GM21576 (cell line): ENCODE results near the gene PSMB8.
"Not testable (repeated sequence)": the region's sequence is repeated elsewhere in the genome, so short reads cannot be mapped to it uniquely, and the experiment has no call there.

ENCODE experiments used
- ATAC-seq: cut with Tn5 transposase; IDR thresholded peaks from one replicate; pipeline ENCODE4 v1.9.1; 2021; ENCODE audit warnings: mild to moderate bottlenecking, moderate library complexity; ENCODE audit not compliant: unreplicated experiment

The PSMB8 gene

DNA sequence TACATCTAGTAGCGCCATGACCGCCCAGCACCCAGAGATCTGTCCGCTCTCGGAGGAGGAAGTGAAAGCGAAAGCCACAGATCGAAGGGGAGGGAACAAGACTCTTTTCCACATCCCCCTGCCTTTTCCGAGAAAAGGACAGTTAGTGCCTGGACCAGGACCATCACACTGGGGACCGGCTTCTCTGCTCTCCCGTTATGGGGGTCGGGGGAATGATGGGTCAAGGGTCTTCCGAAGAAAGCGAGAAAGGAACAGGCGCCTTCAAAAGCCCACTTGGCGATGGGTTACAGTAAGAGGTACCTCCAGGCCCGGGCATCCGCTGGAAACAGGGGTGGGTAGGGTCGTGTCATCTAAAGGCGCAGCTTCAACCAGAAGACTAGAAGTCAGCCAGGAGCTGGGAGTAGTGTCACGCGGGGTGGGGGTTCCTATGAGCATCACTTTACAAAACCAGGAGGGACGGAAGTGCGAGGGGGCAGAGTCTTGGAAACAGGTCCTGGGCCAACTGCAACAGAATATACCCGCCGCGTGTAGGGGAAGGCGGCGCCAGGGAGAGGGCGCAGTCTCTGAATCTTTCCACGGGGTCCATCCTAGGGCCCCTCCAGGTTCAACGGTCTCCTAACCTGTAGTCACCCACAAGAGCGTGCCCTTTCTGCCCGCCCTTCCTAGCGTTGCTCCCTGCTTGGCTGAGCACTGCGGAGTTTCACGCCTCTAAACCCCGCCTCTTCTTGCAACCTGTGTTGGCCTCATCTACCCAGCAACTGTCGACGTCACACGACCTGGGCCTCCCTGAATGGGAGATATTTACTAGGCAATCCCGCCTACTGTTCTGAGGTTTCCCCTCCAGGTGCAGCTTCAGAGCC, at the start of gene PSMB8:
PSMB8 (minus strand) TSS at position 69 of the 860 bp plus-strand sequence; CDS start at position 18, 51 bp downstream.
- peak; percentile 64 for ATAC-seq

DNA sequence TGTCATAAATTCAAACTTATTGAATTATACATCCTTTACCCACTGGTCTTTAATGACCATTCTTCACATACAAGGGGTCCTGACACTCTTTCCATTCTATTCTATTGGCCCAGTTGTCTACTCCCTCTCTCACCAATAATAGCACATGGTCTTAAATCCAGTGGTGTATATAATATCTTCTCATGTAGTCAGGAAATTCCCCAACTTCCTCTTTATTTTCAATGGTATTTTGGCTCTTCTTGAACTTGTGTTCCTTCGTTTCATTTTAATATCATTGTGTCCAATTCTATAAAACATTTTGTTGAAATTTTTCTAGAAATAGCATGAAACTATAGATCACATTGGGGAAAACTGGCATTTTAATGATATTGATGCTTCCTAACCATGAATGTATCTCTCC, 47.0 kb upstream of the PSMB8 start:
- ATAC-seq: no peak

GRCh38 chr6:32889533-32889932, 45.7 kb upstream of the PSMB8 start:
- ATAC-seq: no peak

- no peak for ATAC-seq
Observed at GRCh38 chr6:32888576-32888975, 44.7 kb upstream of the PSMB8 start.

GRCh38 chr6:32887616-32888015, 43.8 kb upstream of the PSMB8 start:
- no peak for ATAC-seq

DNA sequence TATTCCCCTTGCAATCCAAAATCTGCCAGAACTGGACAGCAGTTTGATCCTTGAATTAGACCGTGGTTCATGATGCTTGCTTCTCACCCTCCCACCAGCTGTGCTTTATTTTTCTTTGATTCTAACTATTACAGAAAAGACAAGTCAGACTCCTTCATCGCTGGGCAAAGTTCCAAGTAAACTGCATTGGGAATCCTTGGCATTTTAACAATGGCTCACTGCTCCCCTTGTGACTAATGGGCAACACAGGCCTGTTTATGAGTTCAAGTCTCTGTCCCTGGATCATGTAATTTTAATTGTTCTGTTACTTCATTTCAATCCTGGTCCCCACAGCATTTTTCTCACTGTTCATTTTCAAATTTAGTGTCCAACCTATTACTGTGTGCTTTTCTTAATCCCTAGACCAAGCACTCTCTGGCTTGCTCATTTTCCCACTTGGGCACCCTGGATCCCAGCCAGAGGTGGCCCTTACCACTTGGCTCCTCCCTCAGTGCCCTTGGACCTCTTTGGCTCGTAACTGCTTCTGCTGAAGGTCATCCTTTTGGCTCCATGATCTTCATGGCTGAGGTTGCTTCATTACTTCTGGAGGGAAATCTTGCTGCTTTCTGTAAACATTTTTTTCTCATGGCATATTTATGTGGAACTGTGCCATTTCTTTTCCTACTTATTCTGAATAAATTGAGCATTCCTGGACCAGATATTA, 43.0 kb upstream of the PSMB8 start:
- ATAC-seq: no peak

DNA sequence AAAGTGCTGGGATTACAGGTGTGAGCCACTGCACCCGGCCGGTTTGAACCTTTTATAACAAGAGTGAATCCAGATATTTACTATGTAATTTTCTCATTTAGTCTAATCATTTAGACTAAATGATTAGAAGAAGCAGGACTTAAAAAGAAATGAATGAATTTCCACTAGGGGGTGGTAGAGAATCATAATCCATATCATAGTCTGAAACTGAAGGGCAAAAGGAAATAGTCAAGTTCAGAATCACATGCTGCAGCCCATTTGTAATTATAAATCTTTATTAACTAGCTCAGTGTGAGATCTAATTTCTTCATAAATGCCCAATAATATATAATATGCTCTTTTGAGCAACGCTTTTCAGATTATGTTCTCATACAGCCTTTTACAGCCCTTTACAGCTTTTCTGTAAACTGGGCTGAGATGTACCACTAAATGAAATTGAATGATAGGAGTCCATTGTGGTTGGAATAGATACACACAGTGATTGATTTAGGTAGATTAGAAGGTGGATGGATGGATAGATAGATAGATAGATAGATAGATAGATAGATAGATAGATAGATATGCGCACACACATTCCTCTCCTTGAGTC, 41.9 kb upstream of the PSMB8 start:
- ATAC-seq: no peak

DNA sequence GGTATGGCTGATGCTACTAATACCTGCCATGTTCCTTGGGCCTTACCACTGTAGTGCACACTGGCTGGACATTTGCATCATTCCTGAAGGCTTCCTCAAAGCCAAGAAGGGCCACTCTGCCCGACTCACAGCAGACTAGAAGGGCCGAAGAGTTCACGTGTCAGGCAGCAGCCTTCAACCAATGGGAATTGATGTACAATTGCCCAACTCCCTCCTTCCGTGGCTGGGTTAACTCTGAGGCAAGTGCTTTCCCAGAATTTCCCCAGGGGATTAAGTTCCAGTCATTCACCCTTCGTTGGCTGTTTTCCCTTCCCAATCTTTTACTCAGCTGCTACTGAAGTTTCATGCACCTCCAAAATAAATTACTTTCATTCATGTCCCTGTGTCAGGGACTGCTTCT, 39.9 kb upstream of the PSMB8 start:
- no peak for ATAC-seq

GRCh38 chr6:32882879-32883250, 39.0 kb upstream of the PSMB8 start:
- ATAC-seq: no peak

DNA sequence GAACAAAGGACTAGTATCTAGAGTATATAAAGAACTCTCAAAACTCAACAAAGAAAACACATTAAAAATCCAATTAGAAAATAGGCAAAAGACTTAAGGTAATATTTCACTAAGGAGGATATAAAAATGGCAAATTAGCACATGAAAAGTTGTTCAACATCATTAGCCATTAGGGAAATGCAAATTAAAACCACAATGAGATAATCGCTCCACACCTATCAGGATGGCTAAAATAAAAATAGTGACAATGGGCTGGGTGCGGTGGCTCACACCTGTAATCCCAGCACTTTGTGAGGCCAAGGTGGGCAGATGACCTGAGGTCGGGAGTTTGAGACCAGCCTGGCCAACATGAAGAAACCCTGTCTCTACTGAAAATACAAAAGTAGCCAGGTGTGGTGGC, 37.1 kb upstream of the PSMB8 start:
- not testable (repeated sequence) for ATAC-seq

DNA sequence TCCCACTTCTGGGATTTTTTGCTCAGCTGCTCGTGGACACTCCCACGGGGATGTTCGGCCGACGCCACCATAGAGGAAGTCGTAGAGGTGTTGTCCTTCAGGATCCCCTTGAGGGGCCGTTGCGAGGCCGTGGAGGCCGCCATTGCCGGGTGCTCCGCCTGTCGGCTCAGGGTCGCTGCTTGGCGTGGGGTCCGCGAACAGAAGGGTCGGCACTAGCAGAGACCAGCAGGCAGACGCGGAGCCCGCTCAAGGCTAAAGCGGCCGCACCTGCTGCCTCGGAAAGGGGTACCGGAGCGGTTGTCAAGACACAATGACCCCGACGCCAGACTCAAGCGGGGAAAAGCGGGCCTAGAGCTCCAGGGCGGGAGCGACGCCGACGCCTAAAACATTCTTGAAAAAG, 35.8 kb upstream of the PSMB8 start:
- ATAC-seq: no peak

- ATAC-seq: no peak
Observed at GRCh38 chr6:32876603-32877002, 32.8 kb upstream of the PSMB8 start.

DNA sequence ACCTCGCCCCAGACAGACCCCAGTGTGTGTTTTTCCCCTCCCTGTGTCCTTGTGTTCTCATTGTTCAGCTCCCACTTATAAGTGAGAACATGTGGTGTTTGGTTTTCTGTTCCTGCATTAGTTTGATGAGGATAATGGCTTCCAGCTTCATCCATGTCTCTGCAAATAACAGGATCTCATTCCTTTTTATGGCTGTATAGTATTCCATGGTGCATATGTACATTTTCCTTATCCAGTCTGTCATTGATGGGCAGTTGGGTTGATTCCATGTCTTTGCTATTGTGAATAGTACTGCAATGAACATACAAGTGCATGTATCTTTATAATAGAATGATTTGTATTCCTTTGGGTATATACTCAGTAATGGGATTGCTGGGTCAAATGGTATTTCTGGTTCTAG, 30.1 kb upstream of the PSMB8 start:
- not testable (repeated sequence) for ATAC-seq

GRCh38 chr6:32868257-32868788, 24.5 kb upstream of the PSMB8 start:
- peak; percentile 47 for ATAC-seq

DNA sequence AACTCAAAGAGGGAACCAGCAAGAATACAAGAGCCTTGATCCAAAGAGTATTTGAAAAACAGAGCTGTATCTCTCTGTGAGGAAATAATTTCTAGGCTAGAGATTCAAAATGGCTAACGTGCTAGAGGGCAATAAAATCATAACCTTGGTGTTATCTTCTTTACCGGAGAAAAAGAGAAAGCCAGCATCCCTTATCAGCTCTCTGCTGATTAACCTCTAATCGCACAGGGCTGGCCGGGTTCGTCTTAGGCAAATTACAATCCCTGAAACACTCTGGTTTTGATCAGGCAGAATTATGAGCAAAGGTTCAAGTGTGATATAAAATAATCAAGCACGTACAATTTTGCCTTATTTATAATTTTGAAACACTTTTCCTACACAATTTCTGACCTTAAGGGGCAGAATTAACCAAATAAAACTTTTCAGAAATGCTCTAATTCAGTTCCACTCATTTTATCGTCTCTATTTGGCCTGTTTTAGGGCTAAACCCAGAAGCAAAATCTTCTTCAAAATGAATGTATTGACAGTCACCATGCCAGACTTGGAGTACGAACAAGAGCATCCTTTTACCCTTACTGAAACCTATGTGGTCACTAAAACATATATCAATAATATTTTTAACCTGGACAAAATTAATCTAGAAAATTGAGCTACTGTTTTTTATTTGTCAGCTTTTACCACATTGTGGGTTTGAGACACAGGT, 23.9 kb upstream of the PSMB8 start:
- ATAC-seq: no peak

DNA sequence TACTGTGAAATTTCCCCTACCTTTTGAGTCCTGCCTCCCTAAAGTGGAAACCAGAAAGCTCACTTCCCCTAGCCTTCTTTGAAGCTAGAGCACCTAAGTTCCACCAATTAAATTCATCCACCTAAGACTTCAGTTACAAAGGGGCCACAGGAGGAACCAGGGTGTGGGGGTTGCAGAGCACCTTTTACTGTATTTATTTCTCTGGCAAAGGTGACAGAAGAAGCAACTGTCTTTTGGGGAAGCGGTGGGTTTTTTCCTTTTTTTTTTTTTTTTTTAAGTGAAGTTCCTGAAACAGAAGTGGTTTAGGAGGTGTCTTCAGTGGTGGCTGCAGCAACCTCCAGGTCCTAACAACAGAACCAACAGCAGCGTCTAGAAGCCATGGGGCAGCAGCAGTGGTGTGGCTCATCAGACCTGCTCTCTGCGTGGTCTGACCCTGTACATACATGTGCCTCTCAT, 23.2 kb upstream of the PSMB8 start:
- no peak for ATAC-seq

DNA sequence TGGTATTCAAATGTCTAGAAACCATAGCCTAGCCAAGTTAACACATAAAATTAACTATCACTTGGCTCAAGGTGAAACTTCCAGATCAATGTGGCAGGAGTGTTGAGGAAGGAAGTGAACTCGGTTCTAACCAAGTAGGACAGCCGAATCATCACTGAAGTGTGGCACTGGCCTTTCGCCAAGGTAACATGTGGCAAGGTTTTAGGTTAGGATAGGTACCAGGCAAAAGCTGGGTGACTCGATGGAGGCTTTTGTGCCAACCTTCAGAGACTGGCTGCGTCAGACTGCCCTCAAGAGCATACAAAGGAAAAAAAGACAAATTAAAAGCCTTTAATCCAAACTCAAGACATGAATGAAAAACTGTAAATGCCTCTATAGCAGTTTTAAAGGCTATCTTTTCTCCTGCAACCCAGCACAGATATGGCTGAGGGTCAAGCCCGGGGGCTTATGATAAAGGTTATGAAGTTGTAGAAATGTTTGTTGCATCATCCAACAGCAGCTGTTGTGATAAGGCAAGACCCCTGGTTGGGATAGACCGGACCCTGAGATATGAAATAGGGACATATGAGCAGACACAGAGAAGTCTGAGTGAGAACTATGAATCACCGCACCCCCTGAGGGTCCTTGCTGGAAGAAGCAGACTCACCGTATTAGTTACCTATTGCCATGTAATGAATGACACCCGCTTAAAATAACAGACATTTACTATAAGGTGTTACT, 22.0 kb upstream of the PSMB8 start:
- no peak for ATAC-seq

DNA sequence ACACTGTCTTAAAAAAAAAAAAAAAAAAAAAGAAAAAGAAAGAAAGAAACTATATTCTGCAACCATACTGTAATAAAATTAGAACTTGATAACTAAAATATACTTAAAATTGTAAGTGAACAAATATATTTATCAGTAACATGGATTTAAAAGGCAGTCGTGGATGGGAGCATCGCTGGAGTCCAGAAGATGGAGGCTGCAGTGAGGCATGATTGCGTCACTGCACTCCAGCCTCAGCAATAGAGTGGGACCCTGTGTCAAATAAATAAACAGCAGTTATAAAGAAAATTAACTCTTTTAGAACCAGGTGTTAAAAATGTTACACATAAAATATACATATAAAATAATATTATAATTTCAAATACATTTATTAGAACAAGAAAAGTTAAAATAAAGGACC, 18.9 kb upstream of the PSMB8 start:
- ATAC-seq: no peak

- no peak for ATAC-seq
Observed at GRCh38 chr6:32860674-32861073, 16.8 kb upstream of the PSMB8 start.

- ATAC-seq: no peak
Observed at GRCh38 chr6:32858194-32858593, 14.3 kb upstream of the PSMB8 start.
